C4-2B (cell line): ENCODE data around the gene PLCG2.

Experiments
- ZFX ChIP-seq: fragments of 450-650 bp; IDR thresholded peaks from 2 replicates; pipeline ENCODE4 v1.6.1; 2017
- TF ChIP-seq, protein P1 (sequence below): fragments of 450-650 bp; conservative IDR thresholded peaks from 2 replicates; pipeline ENCODE4 v1.5.1; 2017; ENCODE audit warnings: mild to moderate bottlenecking

DNA sequence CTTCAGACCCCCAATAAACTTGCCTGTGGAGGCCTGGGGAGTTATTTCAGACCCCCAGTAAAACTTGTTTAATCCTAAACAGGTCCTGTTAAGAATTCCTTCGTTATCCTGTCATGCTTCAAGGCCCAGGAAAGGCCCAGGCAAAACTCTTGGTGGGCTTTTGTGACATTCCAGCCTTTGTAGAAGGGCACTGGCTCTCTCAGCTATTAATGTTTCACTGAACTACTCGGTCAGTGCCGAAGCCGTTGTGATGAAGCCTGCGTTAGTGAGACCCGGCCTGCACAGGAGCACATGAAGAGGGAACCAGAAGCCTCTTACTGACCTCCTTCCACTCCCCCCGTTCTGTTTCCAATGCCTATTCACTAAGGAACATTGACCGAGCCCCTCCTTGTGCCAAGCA, 47.4 kb upstream of the PLCG2 start:
- TF ChIP-seq, protein P1, sequence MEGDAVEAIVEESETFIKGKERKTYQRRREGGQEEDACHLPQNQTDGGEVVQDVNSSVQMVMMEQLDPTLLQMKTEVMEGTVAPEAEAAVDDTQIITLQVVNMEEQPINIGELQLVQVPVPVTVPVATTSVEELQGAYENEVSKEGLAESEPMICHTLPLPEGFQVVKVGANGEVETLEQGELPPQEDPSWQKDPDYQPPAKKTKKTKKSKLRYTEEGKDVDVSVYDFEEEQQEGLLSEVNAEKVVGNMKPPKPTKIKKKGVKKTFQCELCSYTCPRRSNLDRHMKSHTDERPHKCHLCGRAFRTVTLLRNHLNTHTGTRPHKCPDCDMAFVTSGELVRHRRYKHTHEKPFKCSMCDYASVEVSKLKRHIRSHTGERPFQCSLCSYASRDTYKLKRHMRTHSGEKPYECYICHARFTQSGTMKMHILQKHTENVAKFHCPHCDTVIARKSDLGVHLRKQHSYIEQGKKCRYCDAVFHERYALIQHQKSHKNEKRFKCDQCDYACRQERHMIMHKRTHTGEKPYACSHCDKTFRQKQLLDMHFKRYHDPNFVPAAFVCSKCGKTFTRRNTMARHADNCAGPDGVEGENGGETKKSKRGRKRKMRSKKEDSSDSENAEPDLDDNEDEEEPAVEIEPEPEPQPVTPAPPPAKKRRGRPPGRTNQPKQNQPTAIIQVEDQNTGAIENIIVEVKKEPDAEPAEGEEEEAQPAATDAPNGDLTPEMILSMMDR = no peak
- TF ChIP-seq ZFX = no peak
